ENCODE results near the gene SLC2A1. TPM values are rescaled to one million over a fixed set of nuclear protein-coding genes. Genes with fewer than 3 reads are reported as not detected.
A peak's percentile ranks its signal among the peaks of the same experiment; 100 is the strongest.

Gene SLC2A1
- total RNA-seq, 2 donors from 2014 or later: 119 to 147 TPM

- H3K9me3 ChIP-seq: no peaks in the 10 kb centered on the region
- H3K27ac ChIP-seq: peak overlapping the region; percentile 21 to 59
- ATAC-seq (ENCODE audit: insufficient number of reproducible peaks, low FRiP score, low read depth): no peak
- H3K27me3 ChIP-seq (replicated peaks; ENCODE audit: insufficient read depth): no peaks in the 10 kb centered on the region
- no peak overlapping the region for H3K4me3 ChIP-seq
- TF ChIP-seq CTCF (IDR thresholded peaks at IDR 0.05): no peak
- no peak for DNase-seq (ENCODE audit: low spot score)
- no peaks in the 10 kb centered on the region for H3K36me3 ChIP-seq
- peaks cover 39 to 64% of the 10 kb centered on the region in 2 donors for H3K4me1 ChIP-seq (ENCODE audit: control insufficient read depth in 1 of 2, low read depth in 2 of 2)
These were observed 22.2 kb downstream of the SLC2A1 start for GRCh38 chr1:42936309-42937078.

GRCh38 chr1:42935971-42936308 is 22.7 kb downstream of the SLC2A1 start:
- Histone ChIP-seq H3K9me3 (no peaks in the 10 kb centered on the region), H3K36me3 (no peaks in the 10 kb centered on the region), H3K4me3 (no peak overlapping the region), H3K4me1 (ENCODE audit: control insufficient read depth in 1 of 2, low read depth in 2 of 2) (peaks cover 37 to 58% of the 10 kb centered on the region in 2 donors), H3K27ac (peak overlapping the region; percentile 21 to 59), H3K27me3 (replicated peaks; ENCODE audit: insufficient read depth) (no peaks in the 10 kb centered on the region)
- ATAC-seq (ENCODE audit: insufficient number of reproducible peaks, low FRiP score, low read depth) (no peak), DNase-seq (ENCODE audit: low spot score) (no peak)
- no peak for TF ChIP-seq CTCF (IDR thresholded peaks at IDR 0.05)

- no peaks in the 10 kb centered on the region for H3K27me3 ChIP-seq (replicated peaks; ENCODE audit: insufficient read depth)
- no peak overlapping the region for H3K4me3 ChIP-seq
- H3K27ac ChIP-seq: peak overlapping the region; percentile 20 to 59
- no peak for DNase-seq (ENCODE audit: low spot score)
- no peaks in the 10 kb centered on the region for H3K9me3 ChIP-seq
- ATAC-seq (ENCODE audit: insufficient number of reproducible peaks, low FRiP score, low read depth): no peak
- no peaks in the 10 kb centered on the region for H3K36me3 ChIP-seq
- no peak for TF ChIP-seq CTCF (IDR thresholded peaks at IDR 0.05)
- peaks cover 31 to 53% of the 10 kb centered on the region in 2 donors for H3K4me1 ChIP-seq (ENCODE audit: control insufficient read depth in 1 of 2, low read depth in 2 of 2)
These were observed 23.3 kb downstream of the SLC2A1 start for GRCh38 chr1:42935313-42935895.

GRCh38 chr1:42934541-42935312 is 23.9 kb downstream of the SLC2A1 start:
- Histone ChIP-seq H3K4me3 (no peak overlapping the region), H3K27ac (peak overlapping the region in 1 of 2 donors; percentile 59), H3K27me3 (replicated peaks; ENCODE audit: insufficient read depth) (no peaks in the 10 kb centered on the region), H3K4me1 (ENCODE audit: control insufficient read depth in 1 of 2, low read depth in 2 of 2) (peaks cover 25 to 46% of the 10 kb centered on the region in 2 donors), H3K9me3 (no peaks in the 10 kb centered on the region), H3K36me3 (no peaks in the 10 kb centered on the region)
- no peak for TF ChIP-seq CTCF (IDR thresholded peaks at IDR 0.05)
- DNase-seq (ENCODE audit: low spot score): no peak
- no peak for ATAC-seq (ENCODE audit: insufficient number of reproducible peaks, low FRiP score, low read depth)
